ENCODE data around the gene RNF157. TPM values are rescaled to one million over a fixed set of nuclear protein-coding genes. Genes with fewer than 3 reads are reported as not detected.
A peak's percentile ranks its signal among the peaks of the same experiment; 100 is the strongest.

Gene RNF157
- total and polyA plus RNA-seq, 2 of the 13 experiments (the other 11 are each of a cell fraction or from before 2014, with no cell fraction given) = 0.44 to 1.5 TPM

Small RNA genes lying within 50 kb of the gene (microRNA-seq; reads per million reads assigned to microRNA genes)
- gene MIR6868 = 2.4 reads per million, percentile 13 among the genes with 10 or more reads in this experiment

Small RNA genes lying within 50 kb of the gene (small RNA-seq; reads per million reads assigned to genes)
- gene ATP5MGP6 (ENCODE audit: insufficient read depth in 2 of 3, insufficient read length in 3 of 3, low read depth in 2 of 3, low replicate concordance in 1 of 3) (0 reads per million in 3 experiments), gene MIR6868 (ENCODE audit: insufficient read depth in 2 of 3, insufficient read length in 3 of 3, low read depth in 2 of 3, low replicate concordance in 1 of 3) (0.10 to 12.6 (median 3.6) reads per million in 3 experiments)

Other genes with a start within 250 kb of the RNF157 start
- 2.0 and 5.8 TPM in 2 replicates for gene CDK3, start 239.6 kb downstream of the RNF157 start, total RNA-seq (2016; rRNA removed; fragmentation: Illumina TruSeq; extraction: Trizol)
- 11.4 and 18.0 TPM in 2 replicates for gene CDK3, start 239.6 kb downstream of the RNF157 start, polyA plus RNA-seq (2011; rRNA removed)
- gene EVPL, start 213.2 kb downstream of the RNF157 start, total RNA-seq (2016; rRNA removed; fragmentation: Illumina TruSeq; extraction: Trizol) = 3.6 and 8.2 TPM in 2 replicates
- 2.1 and 4.3 TPM in 2 replicates for gene EVPL, start 213.2 kb downstream of the RNF157 start, polyA plus RNA-seq (2011; rRNA removed)
- 39.8 and 89.7 TPM in 2 replicates for gene SRP68, start 168.0 kb downstream of the RNF157 start, total RNA-seq (2016; rRNA removed; fragmentation: Illumina TruSeq; extraction: Trizol)
- gene SRP68, start 168.0 kb downstream of the RNF157 start, polyA plus RNA-seq (2011; rRNA removed) = 74.3 and 79.0 TPM in 2 replicates
- 0.20 and 0.58 TPM in 2 replicates for gene GALR2, start 165.7 kb downstream of the RNF157 start, total RNA-seq (2016; rRNA removed; fragmentation: Illumina TruSeq; extraction: Trizol)
- 0.48 and 0.84 TPM in 2 replicates for gene GALR2, start 165.7 kb downstream of the RNF157 start, polyA plus RNA-seq (2011; rRNA removed)
- 0.15 TPM in 1 of 2 replicates, not detected in the other for gene ZACN, start 161.3 kb downstream of the RNF157 start, total RNA-seq (2016; rRNA removed; fragmentation: Illumina TruSeq; extraction: Trizol)
- 0.04 and 0.11 TPM in 2 replicates for gene ZACN, start 161.3 kb downstream of the RNF157 start, polyA plus RNA-seq (2011; rRNA removed)
- 116 and 118 TPM in 2 replicates for gene EXOC7, start 136.7 kb downstream of the RNF157 start, total RNA-seq (2016; rRNA removed; fragmentation: Illumina TruSeq; extraction: Trizol)
- 86.9 and 118 TPM in 2 replicates for gene EXOC7, start 136.7 kb downstream of the RNF157 start, polyA plus RNA-seq (2011; rRNA removed)
- gene FOXJ1, start 99.2 kb downstream of the RNF157 start, total RNA-seq (2016; rRNA removed; fragmentation: Illumina TruSeq; extraction: Trizol) = 1.4 and 1.6 TPM in 2 replicates
- 0.98 and 1.2 TPM in 2 replicates for gene FOXJ1, start 99.2 kb downstream of the RNF157 start, polyA plus RNA-seq (2011; rRNA removed)
- 3.3 and 5.3 TPM in 2 replicates for gene UBALD2, start 24.9 kb upstream of the RNF157 start, total RNA-seq (2016; rRNA removed; fragmentation: Illumina TruSeq; extraction: Trizol)
- 50.5 and 89.7 TPM in 2 replicates for gene UBALD2, start 24.9 kb upstream of the RNF157 start, polyA plus RNA-seq (2011; rRNA removed)
- gene QRICH2, start 67.8 kb upstream of the RNF157 start, total RNA-seq (2016; rRNA removed; fragmentation: Illumina TruSeq; extraction: Trizol) = 2.7 and 3.7 TPM in 2 replicates
- 5.7 and 11.5 TPM in 2 replicates for gene QRICH2, start 67.8 kb upstream of the RNF157 start, polyA plus RNA-seq (2011; rRNA removed)
- gene PRPSAP1, start 113.4 kb upstream of the RNF157 start, total RNA-seq (2016; rRNA removed; fragmentation: Illumina TruSeq; extraction: Trizol) = 91.1 and 115 TPM in 2 replicates
- 314 and 325 TPM in 2 replicates for gene PRPSAP1, start 113.4 kb upstream of the RNF157 start, polyA plus RNA-seq (2011; rRNA removed)
- gene SPHK1, start 144.1 kb upstream of the RNF157 start, total RNA-seq (2016; rRNA removed; fragmentation: Illumina TruSeq; extraction: Trizol) = 111 and 160 TPM in 2 replicates
- 129 and 137 TPM in 2 replicates for gene SPHK1, start 144.1 kb upstream of the RNF157 start, polyA plus RNA-seq (2011; rRNA removed)
- 21.5 and 22.3 TPM in 2 replicates for gene UBE2O, start 212.7 kb upstream of the RNF157 start, total RNA-seq (2016; rRNA removed; fragmentation: Illumina TruSeq; extraction: Trizol)
- gene UBE2O, start 212.7 kb upstream of the RNF157 start, polyA plus RNA-seq (2011; rRNA removed) = 23.5 and 30.4 TPM in 2 replicates
- not detected in 2 replicates for gene AANAT, start 227.1 kb upstream of the RNF157 start, total RNA-seq (2016; rRNA removed; fragmentation: Illumina TruSeq; extraction: Trizol)
- 0.03 and 0.07 TPM in 2 replicates for gene AANAT, start 227.1 kb upstream of the RNF157 start, polyA plus RNA-seq (2011; rRNA removed)